PFSK-1 (cell line): ENCODE data around the gene DIP2A.

ENCODE experiments used
- FOXP2 ChIP-seq: optimal IDR thresholded peaks from 2 replicates; pipeline ENCODE3; 2011; ENCODE audit warnings: borderline replicate concordance, control low read depth, inconsistent platforms; ENCODE audit not compliant: insufficient read depth; ENCODE audit errors: extremely low read length, extremely low read depth
- POLR2AphosphoS5 ChIP-seq: IDR thresholded peaks from 2 replicates; pipeline ENCODE4 v1.6.1; 2012; ENCODE audit warnings: low read depth, mild to moderate bottlenecking, control low read depth, low read length, moderate library complexity
- SIN3A ChIP-seq: IDR thresholded peaks from 2 replicates; pipeline ENCODE4 v1.6.1; 2012; ENCODE audit warnings: mild to moderate bottlenecking, low read length, moderate library complexity, borderline replicate concordance; ENCODE audit not compliant: insufficient read depth
- TAF1 ChIP-seq: IDR thresholded peaks from 2 replicates; pipeline ENCODE4 v1.6.1; 2012; ENCODE audit warnings: low read length, control low read depth, borderline replicate concordance; ENCODE audit not compliant: insufficient read depth
- TF ChIP-seq, protein P1 (sequence below), 2 experiments: IDR thresholded peaks; 2 replicates each; pipeline versions ENCODE4 v1.6.1 to v1.8.0; 2011 to 2012; ENCODE audit warnings: low read depth in 2 of 2, low read length in 2 of 2, control low read depth in 1 of 2, inconsistent platforms in 1 of 2, mild to moderate bottlenecking in 1 of 2, moderate library complexity in 1 of 2; ENCODE audit not compliant: insufficient read depth in 1 of 2

The DIP2A gene

DNA sequence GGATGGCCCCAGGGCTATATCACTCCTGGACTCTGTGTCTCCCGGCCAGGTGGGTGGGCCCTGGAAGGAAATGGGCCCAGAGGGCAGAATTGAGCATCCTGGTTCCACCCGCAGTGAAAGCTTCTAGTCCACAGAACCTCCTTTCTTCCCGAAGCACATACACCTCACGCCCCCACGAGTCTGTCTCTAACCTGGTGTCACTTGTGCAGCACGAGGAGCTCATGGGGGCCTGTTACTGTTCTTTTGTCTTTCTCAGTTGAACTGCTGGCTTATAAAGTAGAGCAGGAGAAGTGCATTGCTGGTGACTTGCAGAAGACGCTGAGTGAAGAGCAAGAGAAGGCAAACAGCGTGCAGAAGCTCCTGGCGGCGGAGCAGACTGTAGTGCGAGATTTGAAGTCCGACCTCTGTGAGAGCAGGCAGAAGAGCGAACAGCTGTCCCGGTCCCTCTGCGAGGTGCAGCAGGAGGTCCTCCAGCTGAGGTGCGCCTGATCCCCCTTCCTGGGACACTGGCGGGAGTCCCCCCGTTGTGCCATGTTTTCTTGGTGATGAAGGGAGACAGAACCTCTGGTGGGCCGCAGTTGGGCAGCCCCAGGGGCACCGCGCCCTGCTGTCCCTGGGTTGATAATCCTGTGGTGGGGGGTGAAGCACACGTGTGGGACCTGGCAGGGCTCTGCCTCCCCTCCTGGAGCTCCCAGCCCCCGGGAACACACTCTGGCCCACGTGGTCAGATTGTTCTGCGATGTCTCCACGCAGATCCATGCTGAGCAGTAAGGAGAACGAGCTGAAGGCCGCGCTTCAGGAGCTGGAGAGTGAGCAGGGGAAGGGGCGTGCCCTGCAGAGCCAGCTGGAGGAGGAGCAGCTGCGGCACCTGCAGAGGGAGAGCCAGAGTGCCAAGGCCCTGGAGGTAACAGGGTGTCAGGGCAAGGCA lies 28.7 kb upstream of the DIP2A start:
- TF ChIP-seq FOXP2 (no peak), TAF1 (no peak)

DNA sequence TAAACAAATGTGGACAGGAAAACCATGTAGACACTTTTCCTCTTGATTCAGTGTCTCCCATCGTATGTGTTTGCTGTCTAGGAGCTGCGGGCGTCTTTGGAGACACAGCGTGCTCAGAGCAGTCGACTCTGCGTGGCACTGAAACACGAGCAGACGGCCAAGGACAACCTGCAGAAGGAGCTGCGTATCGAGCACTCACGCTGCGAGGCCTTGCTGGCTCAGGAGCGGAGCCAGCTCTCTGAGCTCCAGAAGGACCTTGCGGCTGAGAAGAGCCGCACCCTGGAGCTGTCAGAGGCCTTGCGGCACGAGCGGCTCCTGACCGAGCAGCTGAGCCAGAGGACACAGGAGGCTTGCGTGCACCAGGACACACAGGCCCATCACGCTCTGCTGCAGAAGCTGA lies 27.2 kb upstream of the DIP2A start:
- TF ChIP-seq TAF1: no peak
- TF ChIP-seq, protein P1, sequence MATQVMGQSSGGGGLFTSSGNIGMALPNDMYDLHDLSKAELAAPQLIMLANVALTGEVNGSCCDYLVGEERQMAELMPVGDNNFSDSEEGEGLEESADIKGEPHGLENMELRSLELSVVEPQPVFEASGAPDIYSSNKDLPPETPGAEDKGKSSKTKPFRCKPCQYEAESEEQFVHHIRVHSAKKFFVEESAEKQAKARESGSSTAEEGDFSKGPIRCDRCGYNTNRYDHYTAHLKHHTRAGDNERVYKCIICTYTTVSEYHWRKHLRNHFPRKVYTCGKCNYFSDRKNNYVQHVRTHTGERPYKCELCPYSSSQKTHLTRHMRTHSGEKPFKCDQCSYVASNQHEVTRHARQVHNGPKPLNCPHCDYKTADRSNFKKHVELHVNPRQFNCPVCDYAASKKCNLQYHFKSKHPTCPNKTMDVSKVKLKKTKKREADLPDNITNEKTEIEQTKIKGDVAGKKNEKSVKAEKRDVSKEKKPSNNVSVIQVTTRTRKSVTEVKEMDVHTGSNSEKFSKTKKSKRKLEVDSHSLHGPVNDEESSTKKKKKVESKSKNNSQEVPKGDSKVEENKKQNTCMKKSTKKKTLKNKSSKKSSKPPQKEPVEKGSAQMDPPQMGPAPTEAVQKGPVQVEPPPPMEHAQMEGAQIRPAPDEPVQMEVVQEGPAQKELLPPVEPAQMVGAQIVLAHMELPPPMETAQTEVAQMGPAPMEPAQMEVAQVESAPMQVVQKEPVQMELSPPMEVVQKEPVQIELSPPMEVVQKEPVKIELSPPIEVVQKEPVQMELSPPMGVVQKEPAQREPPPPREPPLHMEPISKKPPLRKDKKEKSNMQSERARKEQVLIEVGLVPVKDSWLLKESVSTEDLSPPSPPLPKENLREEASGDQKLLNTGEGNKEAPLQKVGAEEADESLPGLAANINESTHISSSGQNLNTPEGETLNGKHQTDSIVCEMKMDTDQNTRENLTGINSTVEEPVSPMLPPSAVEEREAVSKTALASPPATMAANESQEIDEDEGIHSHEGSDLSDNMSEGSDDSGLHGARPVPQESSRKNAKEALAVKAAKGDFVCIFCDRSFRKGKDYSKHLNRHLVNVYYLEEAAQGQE (IDR thresholded peaks at IDR 0.05; ENCODE audit: insufficient read depth in 1 of 2, low read depth in 2 of 2, low read length in 2 of 2): no peak
- no peak for TF ChIP-seq FOXP2
- no peak for TF ChIP-seq POLR2AphosphoS5
- TF ChIP-seq SIN3A: no peak

DNA sequence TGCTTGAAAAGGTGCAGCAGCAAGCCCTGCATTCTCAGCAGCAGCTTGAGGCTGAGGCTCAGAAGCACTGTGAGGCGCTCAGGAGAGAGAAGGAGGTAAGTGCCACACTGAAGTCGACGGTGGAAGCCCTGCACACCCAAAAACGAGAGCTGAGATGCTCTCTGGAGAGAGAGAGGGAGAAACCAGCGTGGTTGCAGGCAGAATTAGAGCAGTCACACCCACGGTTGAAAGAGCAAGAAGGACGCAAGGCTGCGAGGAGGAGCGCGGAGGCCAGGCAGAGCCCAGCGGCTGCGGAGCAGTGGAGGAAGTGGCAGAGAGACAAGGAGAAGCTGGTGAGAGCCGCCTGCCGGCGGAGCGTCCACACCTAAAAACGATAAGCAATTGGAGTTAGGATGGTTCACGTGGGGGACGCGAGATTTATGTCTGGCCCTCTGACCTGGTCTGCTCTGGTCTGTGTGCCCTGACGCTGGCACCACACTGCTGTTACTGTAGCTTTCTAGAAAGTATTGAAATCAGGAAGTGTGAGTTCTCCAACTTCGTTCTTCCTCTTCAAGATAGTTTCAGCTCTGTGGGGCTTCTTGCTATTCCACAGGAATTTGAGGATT lies 26.7 kb upstream of the DIP2A start:
- TF ChIP-seq TAF1 (no peak), POLR2AphosphoS5 (no peak), SIN3A (no peak), FOXP2 (no peak)
- TF ChIP-seq, protein P1 (IDR thresholded peaks at IDR 0.05; ENCODE audit: insufficient read depth in 1 of 2, low read depth in 2 of 2, low read length in 2 of 2): no peak

DNA sequence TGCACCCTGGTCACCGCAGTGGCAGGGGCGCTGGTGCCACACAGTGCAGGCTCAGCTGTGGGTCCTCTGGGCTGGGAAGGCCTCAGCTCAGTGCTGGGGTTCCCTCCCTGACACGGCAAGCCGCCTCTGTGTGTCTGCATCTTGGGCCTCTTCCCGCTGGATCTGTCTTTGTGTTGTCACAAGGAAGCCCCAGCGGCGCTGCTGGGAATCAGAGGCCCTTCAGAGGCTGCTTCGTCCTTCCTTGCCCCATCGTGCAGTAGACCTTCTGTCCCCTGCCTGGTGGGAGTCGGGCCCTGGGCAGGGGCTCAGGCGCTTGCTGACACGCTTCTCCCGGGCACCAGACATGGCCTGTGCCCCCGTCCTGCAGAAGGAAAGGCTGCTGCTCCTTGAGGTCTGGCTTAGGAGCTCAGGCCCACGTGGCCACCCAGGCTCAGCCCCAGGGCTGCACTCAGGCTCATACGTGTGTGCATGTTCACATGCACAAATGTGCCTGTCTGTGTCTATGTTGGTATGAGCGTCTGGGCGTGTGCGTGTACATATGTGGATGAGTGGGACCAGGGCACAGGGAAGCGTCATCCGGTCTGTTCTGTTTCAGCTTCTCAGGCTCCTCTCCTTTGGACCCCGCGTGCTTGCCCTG lies 24.3 kb upstream of the DIP2A start:
- TF ChIP-seq FOXP2: no peak
- no peak for TF ChIP-seq POLR2AphosphoS5
- TF ChIP-seq, protein P1 (IDR thresholded peaks at IDR 0.05; ENCODE audit: insufficient read depth in 1 of 2, low read depth in 2 of 2, low read length in 2 of 2): no peak
- no peak for TF ChIP-seq SIN3A
- no peak for TF ChIP-seq TAF1

DNA sequence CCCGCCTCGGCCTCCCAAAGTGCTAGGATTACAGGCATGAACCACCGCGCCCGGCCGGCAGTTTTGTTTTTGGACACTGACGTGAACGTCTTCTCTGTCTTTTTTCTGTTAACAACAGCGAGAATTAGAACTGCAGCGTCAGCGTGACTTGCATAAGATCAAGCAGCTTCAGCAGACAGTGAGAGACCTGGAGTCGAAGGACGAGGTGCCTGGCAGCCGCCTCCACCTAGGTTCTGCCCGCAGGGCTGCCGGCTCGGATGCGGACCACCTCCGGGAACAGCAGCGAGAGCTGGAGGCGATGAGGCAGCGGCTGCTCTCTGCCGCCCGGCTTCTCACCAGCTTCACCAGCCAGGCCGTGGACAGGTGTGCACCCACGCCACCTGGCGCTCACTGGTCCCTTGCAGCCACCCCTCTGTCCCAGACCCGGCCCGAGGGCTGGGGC lies 22.9 kb upstream of the DIP2A start:
- TF ChIP-seq, protein P1 (IDR thresholded peaks at IDR 0.05; ENCODE audit: insufficient read depth in 1 of 2, low read depth in 2 of 2, low read length in 2 of 2): no peak
- no peak for TF ChIP-seq POLR2AphosphoS5
- TF ChIP-seq SIN3A: no peak
- no peak for TF ChIP-seq FOXP2
- TF ChIP-seq TAF1: no peak
